HL-60 (cell line): ENCODE measurements around the gene OSBPL6.

ENCODE experiments used
- CTCF ChIP-seq: IDR thresholded peaks from one replicate; pipeline ENCODE4 v1.5.1; 2011; ENCODE audit warnings: low read length, control low read depth, inconsistent platforms; ENCODE audit not compliant: insufficient read depth
- GABPA ChIP-seq: IDR thresholded peaks from 2 replicates; pipeline ENCODE4 v1.6.1; 2012; ENCODE audit warnings: low read depth
- POLR2AphosphoS5 ChIP-seq: IDR thresholded peaks from 2 replicates; pipeline ENCODE4 v1.6.1; 2012; ENCODE audit warnings: low read depth
- TF ChIP-seq, protein P1 (sequence below): IDR thresholded peaks from 2 replicates; pipeline ENCODE4 v1.6.1; 2012; ENCODE audit warnings: low read depth; ENCODE audit not compliant: insufficient replicate concordance

- no peak for TF ChIP-seq CTCF
- no peak for TF ChIP-seq POLR2AphosphoS5
- TF ChIP-seq GABPA: no peak
- TF ChIP-seq, protein P1, sequence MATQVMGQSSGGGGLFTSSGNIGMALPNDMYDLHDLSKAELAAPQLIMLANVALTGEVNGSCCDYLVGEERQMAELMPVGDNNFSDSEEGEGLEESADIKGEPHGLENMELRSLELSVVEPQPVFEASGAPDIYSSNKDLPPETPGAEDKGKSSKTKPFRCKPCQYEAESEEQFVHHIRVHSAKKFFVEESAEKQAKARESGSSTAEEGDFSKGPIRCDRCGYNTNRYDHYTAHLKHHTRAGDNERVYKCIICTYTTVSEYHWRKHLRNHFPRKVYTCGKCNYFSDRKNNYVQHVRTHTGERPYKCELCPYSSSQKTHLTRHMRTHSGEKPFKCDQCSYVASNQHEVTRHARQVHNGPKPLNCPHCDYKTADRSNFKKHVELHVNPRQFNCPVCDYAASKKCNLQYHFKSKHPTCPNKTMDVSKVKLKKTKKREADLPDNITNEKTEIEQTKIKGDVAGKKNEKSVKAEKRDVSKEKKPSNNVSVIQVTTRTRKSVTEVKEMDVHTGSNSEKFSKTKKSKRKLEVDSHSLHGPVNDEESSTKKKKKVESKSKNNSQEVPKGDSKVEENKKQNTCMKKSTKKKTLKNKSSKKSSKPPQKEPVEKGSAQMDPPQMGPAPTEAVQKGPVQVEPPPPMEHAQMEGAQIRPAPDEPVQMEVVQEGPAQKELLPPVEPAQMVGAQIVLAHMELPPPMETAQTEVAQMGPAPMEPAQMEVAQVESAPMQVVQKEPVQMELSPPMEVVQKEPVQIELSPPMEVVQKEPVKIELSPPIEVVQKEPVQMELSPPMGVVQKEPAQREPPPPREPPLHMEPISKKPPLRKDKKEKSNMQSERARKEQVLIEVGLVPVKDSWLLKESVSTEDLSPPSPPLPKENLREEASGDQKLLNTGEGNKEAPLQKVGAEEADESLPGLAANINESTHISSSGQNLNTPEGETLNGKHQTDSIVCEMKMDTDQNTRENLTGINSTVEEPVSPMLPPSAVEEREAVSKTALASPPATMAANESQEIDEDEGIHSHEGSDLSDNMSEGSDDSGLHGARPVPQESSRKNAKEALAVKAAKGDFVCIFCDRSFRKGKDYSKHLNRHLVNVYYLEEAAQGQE: no peak
These were observed 149.8 kb downstream of the OSBPL6 start for GRCh38 chr2:178344121-178344520.
